HG03520 (cell line): ENCODE data around the gene FARP2.
"Not testable (repeated sequence)": the region's sequence is repeated elsewhere in the genome, so short reads cannot be mapped to it uniquely, and the experiment has no call there.

ENCODE experiments used
- ATAC-seq: cut with Tn5 transposase; IDR thresholded peaks from one replicate; pipeline ENCODE4 v1.9.1; 2021; ENCODE audit warnings: mild to moderate bottlenecking, moderate library complexity; ENCODE audit not compliant: unreplicated experiment

FARP2 gene

DNA sequence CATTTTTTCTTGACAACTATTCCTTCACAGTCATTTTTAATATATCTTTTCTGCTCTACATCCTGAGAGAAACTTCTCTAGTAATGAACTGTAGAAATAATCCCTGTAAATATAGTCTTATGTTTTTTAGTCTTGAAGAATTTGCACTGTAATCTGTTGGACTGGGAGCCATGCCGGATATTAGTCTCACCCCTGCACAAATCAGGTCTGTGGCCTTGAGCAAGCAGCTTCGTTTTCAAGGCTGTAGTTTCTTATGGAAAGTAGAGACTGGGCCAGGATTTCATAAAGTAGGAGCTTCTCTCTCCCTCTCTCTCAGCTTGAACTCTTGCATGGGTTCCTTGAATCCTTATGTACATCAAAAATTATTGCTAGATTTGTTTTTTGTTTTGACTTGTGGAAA is 8.7 kb downstream of the FARP2 start:
- no peak for ATAC-seq

DNA sequence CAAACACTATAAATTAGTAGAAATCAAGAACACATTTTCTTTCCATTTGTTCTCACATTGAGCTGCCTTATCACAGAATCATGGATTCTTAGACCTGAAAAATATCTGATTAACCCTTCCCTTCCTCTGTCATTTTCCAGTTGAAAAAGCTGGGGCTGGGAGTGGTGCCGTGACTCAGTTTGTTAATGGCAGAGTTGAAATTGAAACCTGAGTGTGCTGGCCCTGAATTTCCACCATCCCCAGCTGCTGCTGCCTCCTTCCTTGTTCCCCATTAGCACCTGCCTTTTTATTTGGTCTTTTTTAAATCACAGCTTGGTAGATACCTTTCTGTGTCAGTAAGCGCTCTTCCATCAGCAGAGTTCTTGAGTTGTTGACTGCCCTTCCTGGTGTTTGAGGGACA is 10.6 kb downstream of the FARP2 start:
- no peak for ATAC-seq

DNA sequence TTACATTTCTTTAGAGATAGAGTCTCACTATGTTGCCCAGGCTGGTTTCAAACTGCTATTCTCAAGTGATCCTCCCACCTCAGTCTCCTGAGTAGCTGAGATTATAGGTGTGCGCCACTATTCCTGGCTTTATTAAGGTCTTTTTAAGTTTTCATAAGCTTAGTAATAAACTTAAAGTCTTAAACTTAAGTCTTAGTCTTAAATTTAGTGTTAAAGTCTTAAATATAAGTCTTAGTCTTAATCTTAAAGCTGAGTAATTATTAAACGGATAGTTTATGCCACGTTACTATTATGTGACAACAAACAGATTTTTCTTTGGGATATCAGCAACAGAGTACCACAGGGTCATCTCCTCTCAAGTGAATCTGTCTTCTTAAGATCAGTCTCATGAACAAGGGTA is 12.6 kb downstream of the FARP2 start:
- no peak for ATAC-seq

DNA sequence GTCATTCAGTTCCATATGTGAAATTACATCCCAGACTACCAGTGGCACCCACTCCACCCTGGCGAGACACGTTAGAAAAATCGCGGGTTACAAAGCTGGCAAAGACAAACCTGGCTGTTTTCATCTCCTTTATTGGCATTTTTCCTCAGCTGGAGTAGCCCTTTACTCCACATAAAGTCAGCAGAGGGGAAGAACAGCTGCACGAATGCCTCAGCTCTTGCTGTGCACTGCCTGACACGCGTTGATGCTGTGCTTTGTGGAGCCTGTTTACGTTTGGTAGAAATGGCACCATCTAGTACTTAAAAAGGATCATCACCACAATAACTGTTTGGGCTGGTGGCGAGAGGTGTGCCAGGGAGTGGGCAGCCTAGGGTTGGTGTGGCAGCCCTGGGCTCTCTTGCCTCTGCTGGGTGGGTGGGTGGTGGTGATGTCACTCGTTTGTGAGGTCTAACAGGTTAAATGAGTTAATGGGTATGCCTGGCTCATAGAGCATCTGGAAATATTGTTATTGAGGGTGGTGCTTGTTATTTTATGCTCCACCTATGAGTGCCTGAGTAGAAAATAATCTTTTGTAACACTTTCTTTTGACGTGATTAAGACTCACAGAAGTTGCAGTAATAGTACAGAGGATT is 16.4 kb downstream of the FARP2 start:
- ATAC-seq: no peak

DNA sequence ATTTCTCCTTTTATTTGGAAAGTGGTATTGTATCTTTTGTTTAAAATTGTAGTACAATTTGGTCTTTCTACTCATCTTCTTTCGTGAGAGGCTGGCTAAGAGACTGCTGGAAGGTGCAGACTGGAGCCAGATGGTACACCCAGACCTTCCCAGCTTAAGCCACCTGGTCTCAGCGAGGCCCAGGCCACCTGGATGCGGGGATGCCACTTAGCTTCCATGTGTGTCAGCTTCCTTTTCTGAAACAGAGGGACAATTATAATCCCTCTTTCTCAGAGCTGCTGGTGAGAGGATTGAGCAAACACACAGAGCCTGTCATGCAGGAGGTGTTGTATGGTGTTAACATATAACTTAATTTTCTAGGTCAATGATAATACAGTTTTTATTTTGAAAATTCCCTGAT is 17.4 kb downstream of the FARP2 start:
- no peak for ATAC-seq

DNA sequence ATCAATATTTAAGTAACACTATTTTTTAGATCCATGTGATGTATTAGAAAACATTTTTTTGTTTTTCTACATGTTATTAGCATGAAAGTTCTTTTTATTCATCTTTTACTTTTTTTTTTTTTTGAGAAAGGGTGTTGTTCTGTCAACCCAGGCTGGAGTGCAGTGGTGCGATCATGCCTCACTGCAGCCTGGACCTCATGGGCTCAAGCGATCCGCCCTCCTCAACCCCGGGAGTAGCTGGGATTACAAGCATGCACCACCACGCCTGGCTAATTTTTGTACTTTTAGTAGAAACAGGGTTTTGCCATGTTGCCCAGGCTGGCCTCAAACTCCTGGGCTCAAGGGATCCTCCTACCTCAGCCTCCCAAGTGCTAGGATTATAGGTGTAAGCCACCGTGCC is 17.8 kb downstream of the FARP2 start:
- ATAC-seq: not testable (repeated sequence)

DNA sequence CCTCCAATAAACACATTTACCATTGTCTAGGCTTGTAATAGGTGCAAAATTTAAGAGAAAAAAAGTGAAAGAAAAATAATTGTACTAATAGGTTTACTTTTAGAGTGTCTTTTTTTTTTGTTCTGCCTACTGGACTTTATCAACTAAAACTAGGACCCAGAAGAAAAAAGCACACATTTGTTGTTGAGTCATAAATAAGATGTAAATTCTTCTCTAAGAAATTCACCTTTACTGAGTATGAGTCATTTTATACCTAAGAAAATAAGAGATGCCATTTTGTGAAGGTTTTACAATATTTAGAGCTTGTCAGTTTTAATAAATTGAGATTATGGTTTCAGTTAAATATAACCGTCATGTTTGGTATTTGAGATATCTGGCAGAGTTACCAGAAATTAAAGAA is 19.2 kb downstream of the FARP2 start:
- no peak for ATAC-seq

DNA sequence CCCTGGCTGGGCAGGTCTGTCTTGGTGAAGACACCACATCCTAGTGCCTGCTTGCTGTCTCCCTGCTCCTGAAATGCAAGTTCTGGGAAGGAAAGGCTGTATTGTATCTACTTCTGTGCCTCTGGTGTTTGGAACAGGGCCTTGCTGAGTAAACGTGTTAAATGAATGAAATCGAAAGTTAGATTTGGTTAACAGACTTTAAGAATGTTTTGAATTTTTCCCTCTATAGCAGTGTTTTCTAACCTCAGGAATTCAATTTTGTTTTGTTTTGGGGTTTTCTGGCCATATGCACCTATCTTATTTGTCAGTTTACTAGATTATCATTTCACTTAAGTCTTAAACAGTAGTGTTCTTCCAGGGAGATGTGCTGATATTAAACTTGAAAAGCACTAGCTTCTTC is 20.7 kb downstream of the FARP2 start:
- no peak for ATAC-seq

DNA sequence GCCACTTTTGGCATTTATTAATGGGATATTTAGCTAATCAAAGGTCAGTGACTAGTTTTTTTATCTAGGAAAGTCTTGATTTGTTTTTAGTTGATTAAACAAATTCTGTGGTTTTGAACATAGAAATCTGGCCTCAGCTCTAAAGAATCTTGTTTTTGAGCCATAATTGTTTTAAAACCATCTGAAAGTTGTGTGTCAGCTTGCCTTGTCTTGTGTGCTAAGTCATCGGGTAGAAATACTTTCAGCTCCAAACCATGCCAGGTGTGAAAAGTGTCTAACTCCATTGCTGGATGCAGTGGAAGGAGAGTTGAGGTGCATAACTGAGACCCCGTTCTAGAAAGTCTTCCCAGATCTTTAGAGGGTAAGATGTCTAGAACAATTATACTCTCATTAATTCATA is 22.7 kb downstream of the FARP2 start:
- ATAC-seq: no peak

DNA sequence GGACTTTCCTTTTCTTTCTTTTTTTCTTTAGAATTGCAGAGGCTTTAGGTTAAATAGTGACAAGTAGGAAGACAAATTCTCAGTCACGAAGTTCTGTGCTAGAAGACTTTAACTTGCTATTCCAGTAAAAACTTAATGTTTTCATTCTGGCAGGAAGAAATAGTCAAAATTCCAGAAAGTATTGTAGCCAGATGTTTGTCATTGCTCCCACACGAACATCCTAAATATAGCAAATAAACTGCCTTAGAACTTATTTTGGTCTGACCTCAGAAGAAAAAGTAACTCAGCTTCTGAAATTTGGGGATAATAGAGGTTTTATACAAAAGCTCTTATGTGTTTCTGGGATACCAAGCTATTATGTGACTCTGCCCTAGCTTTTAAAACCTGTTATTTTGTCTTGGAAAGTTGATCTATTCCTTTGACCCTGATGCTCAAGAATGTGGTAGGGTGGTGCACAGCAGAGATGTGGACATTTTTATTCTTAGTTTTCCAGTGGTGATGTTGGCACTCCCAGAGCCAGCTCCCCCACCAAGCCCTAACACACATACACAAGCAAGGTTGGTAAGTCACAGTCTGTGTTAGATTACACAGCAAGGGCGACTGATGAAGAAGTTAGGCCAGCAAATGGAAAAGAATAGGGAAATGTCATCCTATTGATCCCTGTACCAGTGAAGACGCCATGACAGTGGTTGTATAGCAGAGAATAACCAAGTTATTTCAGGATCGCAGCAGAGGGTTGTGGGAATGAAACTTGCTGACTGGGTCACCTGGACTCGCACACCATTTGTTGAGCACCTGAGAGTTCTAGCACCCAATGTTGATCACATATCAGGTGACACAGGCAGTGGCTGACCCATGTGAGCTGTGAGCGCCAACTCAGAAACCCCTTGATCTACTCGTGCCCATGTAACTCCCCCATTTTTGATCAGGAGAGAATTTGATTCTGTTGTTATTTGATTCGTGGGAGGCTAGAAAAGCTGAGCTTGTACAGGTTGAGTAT is 23.7 kb downstream of the FARP2 start:
- ATAC-seq: no peak

DNA sequence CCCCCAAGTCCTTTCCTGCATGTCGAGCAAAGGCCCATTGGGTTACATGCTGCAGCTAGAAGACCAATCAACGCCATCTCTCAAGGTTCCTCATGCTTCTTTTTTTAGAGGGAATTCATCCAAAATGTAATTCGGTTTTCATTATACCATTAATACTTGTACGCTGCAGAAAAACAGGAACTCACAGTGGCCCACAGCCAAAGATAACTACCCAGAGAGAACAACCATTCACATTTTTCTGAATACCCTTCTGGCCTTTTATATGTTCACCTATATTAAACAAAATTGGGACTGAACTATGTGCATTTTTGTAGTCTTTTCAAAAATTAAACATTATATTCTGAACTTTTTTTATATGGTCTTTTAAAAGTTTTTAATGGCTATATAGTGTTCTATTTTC is 25.8 kb downstream of the FARP2 start:
- no peak for ATAC-seq

DNA sequence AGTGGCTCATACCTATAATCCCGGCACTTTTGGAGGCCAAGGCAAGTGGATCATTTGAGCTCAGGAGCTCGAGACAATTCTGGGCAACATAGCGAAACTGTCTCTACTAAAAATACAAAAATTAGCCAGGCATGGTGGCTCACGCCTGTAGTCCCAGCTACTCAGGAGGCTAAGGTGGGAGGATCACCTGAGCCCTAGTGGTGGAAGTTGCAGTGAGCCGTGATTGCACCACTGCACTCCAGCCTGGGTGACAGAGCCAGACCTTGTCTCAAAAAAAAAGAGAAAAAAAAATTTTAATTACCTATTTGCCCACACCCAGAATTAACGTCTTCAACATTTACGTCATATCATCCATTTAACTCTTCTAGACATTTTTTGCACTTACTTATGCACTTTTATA is 29.4 kb downstream of the FARP2 start:
- not testable (repeated sequence) for ATAC-seq

DNA sequence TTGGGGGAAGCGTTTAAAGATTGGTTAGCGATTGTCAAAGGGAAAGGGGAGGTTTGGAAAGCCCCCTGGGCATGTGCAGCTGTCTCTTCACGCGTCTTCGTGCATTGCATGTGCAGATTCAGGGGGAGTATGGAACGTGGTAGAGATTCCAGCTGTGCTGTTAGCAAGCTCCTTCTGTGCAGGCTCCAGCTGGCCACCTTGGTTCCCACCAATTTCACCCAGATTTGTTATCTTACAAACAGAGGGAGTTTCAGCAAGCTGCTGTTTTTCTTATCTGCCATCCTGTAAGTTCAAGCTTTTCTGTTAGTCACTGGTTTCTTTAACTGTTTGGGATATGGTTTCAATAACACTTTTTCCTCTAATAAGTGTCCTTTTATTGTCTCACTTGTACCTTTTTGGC is 30.4 kb downstream of the FARP2 start:
- ATAC-seq: no peak

DNA sequence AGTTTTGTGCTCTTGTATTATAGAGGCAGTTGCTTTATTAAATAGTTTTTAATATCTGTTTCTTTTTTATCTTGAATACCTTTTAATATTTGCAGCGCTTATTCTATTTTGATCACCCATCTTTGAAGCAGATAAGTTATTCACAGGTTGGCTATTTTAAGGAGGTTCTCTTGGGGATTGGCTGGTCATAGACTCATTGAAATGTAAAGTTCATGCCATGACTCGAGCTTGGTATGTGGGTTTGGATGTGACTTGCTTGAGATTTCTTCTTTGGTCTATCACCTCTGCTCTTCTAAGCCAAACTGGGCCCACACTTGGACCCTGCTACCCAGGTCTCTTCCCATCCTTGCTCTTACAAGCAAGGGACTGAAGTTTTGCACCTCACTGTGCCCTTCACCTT is 33.6 kb downstream of the FARP2 start:
- no peak for ATAC-seq

DNA sequence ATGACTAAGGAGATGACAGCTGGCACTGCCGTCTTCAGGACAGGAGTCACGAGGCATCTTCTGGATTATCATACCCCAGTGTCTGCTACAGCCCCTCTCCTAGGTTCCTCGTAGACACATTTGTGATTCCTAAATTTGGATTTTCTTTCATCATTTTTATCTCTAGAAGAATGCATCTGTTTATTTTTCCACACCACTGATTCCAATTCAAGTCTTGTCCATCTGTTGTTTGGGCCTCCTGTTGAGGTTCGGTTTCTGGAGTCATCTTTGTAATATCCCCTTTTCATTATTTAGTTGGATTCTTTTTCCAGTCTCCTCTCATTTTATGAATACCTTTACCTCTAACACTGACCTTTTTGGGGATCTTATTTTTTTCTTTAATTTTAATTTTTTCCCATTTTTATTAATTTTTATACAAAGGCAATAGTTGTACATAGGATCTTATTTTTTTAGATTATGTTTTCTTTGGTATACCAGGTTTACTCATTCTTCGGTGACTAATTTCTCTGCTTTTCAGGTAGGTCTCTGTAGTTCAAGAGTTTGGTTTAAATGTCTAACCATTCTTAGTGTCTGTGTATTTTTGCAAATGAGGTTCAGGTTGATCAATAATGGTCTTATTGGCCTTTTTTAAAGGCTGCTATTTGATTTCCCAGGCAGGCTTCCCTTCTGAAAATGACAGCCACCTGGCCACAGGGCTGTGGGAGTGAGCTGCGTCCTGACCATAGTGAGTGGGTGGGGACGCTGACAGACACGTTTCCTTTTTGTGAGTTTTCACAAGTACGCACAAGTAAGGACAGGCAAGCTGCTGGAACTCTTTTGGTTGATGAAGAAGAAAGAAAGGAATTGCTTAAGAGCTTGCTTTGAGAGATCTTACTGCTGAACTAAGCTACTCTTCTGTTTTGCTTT is 34.5 kb downstream of the FARP2 start:
- peak; percentile 72 for ATAC-seq

DNA sequence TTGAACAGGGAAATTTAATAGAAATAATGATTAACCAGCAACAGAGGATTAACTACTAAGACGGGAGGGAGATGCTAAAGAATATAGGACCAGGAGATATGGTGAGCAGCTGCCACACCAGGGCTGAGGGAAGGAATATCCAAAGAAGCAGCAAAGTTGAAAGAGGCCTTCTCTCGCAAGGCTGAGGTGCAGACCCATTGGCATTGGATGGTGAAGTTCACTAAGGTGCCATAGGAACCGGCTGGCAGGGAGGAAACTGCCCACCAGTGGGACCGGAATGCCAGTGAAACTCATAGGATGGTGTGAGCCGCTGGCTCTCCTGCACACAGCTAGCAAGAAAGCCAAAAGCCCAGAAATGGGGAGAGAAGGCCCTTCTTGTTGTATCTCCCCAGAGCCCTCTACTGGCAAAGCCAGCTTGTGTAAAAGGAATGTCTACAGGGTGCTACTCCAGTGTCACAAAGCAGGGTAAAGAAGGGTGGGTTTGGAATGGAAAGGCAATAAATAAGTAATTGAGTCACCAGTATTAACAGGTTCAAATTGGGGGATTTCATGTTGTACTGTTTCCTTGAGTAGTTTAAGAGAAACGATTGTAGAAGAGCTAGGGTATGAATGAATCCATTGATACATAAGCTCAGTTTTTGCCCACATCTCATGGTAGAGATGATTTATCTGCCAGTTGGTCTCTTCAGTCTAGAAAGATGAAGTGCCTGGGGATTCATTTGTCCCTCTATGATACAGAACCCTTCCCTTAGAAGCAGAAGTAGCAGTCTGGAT is 36.0 kb downstream of the FARP2 start:
- ATAC-seq: no peak

DNA sequence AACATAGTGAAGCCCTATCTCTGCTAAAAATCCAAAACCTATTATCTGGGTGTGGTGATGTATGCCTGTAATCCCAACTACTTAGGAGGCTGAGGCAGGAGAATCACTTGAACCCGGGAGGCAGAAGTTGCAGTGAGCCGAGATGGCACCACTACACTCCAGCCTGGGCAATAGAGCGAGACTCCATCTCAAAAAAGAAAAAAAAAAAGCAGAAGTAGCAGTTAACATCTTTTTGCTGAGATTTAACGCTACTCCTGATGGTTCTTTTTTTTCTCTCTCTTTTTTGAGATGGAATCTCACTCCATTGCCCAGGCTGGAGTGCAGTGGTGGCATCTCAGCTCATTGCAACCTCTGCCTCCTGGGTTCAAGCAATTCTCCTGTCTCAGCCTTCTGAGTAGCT is 36.7 kb downstream of the FARP2 start:
- not testable (repeated sequence) for ATAC-seq

DNA sequence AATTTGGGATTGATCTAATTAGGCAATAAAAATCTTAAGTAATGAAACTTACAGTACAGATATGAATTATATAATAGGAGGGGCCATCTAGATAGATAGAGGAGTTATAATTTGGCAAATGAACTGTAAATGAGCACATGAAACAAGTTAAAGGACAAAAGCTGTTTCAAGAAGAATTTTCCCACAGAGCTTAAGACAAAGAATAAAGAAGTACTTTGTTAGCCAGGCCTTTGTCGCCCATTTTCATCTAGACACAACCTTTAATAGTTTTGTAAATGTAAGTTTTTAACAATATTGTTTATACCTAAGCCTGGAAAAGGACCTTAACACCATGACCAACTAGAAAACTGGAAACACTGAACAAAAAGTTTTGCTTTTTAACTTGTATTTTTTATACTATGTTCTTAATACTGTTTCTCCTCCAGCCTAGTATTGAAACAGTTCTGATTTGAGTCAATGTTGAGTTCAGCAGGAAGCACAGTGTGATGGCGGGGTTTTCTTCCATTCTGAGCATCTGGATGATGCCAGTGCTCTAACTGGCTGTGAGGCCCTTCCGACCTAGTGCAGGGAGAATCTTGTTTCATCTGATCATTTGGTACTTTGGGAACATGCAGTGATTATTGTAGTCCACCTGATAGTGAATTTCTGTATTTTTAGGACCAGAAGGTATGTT is 37.6 kb downstream of the FARP2 start:
- no peak for ATAC-seq

DNA sequence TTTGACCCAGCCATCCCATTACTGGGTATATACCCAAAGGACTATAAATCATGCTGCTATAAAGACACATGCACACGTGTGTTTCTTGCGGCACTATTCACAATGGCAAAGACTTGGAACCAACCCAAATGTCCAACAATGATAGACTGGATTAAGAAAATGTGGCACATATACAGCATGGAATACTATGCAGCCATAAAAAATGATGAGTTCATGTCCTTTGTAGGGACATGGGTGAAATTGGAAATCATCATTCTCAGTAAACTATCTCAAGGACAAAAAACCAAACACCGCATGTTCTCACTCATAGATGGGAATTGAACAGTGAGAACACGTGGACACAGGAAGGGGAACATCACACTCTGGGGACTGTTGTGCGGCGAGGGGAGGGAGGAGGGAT is 40.7 kb downstream of the FARP2 start:
- ATAC-seq: not testable (repeated sequence)
